G401 (cell line): ENCODE data around the gene MTERF4. TPM values are rescaled to one million over a fixed set of nuclear protein-coding genes. Genes with fewer than 3 reads are reported as not detected.

Source experiments
- DNase-seq: peaks from one replicate; pipeline ENCODE4 v3.0.0-alpha.2; 2015; ENCODE audit warnings: low spot score
- in situ Hi-C: cut with HindIII; loops from 2 replicates; pipeline ENCODE4 v1.10.0; 2016; ENCODE audit warnings: low sequenced_read_pairs, mixed read lengths
- total RNA-seq: library from RNA; depleted of rRNA; stranded (reverse); fragments of >200 nt; shearing (Covaris generic); gene quantifications from 2 replicates; pipeline ENCODE4 v1.2.3, GENCODE V29; 2014

MTERF4 gene
- total RNA-seq, 1 experiment from 2014 or later: 17.5 TPM

DNA sequence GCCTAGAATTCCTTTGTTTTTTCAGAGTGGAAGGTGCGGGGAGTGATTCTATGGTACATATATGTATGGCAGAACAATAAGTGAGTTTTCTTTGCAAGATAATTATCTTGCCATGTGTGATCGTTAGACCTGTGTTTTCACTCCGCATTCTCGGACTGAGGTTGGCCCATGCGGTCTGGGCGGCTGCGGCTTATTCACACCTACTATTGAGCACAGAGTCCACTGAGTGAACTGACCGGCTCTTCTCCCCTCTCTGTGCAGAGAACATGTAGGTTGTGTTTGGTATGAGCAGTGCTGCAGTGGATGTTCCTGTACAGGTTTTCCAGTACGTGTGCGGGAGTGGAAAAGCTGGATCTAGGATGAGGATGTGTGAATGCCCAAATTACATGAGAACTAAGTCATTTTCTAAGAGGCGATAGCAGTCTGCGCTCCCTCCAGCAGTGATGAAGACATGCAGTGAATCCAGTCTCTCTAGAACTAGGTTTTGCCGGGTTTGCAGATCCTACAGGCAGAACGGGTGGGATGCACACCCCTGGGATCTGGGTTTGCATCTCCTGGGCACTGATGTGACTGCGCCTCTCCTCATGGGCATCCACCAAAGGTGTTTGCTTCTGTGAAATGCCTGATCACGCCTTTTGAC, 27.1 kb downstream of the MTERF4 start:
- in situ Hi-C loops: no loop called here

DNA sequence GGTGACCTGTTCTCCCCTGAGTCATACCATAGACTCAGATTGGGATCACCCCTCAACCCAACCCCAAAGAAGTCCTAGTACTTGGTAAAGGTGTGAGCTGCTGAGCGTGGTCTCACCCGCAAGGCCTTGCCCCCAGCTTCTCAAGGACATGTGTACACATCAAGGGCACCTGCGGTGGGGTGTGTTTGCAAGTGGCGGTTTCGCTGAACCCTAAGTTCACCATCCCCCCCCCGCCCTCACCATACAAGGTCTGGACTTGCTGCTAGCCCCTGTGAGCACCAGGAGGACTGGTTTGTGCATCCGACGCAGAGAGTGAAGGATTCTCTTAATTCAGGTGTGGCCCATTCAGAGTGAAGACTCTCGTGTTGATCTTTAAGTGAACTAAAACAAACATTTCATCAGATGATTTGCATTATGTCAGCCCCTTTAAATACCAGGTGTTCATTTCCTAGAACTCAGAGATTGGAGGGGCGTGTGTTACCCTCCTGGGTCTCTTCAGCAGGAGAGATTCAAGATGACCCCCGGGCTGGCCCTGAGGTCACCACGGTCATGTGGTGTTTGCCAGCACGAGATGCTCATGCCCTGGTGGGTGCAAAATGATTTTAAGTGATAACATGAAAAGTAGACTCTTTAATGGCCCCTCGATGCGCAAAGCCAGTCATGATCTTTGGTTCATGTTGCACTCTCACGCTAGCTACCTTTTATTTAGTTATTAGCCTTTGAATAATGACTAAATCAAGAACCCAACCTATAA, 27.8 kb downstream of the MTERF4 start:
- DNase-seq: no peak
- in situ Hi-C loops: no loop called here

More for the DNA sequence above, 27.1 kb downstream of the MTERF4 start:
- DNase-seq: no peak

- in situ Hi-C loops: no loop called here
- DNase-seq: no peak
Measured at GRCh38 chr2:241073166-241074064, 28.7 kb downstream of the MTERF4 start.

GRCh38 chr2:241072553-241073165, 29.4 kb downstream of the MTERF4 start:
- DNase-seq: no peak
- in situ Hi-C loops: no loop called here

- in situ Hi-C loops: no loop called here
- no peak for DNase-seq
Measured at GRCh38 chr2:241072151-241072550, 29.9 kb downstream of the MTERF4 start.

GRCh38 chr2:241071677-241072111, 30.4 kb downstream of the MTERF4 start:
- no peak for DNase-seq
- in situ Hi-C loops: no loop called here

DNA sequence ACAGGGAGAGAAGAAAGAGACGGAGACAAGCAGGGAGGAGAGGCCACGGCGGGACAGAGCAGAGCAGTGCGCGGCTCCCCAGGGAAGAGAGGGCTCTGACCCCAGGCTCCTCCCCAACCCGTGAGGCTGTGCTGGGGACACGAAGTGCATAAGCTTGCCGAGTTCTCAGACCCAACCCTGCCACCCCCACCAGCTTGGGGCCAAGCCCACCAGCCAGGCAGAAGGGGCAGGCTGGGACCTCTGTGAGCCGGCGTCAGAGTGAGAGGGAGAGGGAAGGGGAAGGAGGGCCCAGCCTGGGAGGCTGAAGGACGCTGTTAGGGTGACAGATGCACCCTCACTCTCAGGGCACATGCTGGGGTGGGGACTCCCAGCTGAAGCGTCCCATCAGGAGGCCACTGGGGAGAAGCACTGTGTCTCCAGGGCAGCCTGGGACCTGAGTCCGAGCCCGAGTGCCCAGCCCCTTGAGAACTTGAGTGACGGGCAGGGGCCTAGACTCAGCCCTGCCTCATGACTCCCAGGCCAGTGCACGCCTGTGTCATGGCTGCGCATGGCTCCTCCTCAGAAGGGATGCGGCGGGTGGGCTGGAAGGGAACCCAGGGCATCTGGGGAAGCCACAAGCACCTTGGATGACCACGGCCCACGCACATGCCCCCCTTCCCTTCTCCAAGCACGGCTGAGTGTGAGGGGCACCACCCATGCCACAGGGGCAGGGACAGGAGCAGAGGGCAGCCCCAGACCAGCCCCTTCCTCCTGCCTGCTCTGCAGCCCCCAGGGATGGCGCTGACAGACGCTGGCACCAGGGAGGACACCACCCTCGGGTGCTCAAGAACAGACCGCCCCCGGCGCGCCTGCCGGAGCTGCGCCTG, 31.0 kb downstream of the MTERF4 start:
- DNase-seq: no peak
- in situ Hi-C loops: no loop called here

GRCh38 chr2:241070361-241070760, 31.7 kb downstream of the MTERF4 start:
- in situ Hi-C loops: no loop called here
- DNase-seq: no peak

- DNase-seq: peak; percentile 46
- in situ Hi-C loops: no loop called here
Measured at GRCh38 chr2:241069821-241070281, 32.2 kb downstream of the MTERF4 start.

GRCh38 chr2:241068942-241069810, 32.9 kb downstream of the MTERF4 start:
- in situ Hi-C loops: no loop called here
- DNase-seq: no peak

- DNase-seq: no peak
- in situ Hi-C loops: no loop called here
Measured at GRCh38 chr2:241068136-241068941, 33.7 kb downstream of the MTERF4 start.

DNA sequence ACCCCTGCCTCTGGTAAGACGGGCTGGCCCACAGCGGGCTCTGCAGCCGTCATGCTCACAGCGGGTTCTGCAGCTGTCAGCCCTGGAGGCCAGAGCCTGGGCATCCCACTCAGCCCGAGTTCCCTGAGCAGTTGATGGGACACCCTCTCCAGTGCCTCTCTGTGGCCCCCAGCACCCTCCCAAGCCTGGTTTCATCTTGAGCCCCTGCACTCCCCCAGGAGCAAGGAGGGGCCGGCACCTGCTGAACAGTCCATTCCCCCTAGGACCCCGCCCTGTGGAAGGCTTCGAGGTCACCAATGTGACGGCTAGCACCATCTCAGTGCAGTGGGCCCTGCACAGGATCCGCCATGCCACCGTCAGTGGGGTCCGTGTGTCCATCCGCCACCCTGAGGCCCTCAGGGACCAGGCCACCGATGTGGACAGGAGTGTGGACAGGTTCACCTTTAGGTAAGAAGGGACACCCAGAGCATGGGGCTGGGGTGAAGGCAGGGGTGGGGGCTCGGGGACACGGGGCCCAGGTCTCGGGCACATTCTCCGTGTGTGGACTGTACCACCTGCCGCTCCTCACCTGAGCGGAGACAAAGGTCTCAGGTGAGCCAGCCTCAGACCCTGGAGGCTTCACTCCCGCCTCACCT, 34.5 kb downstream of the MTERF4 start:
- DNase-seq: no peak
- in situ Hi-C loops: no loop called here

GRCh38 chr2:241066893-241067341, 35.2 kb downstream of the MTERF4 start:
- in situ Hi-C loops: no loop called here
- DNase-seq: no peak

- no peak for DNase-seq
- in situ Hi-C loops: no loop called here
Measured at GRCh38 chr2:241066171-241066892, 35.8 kb downstream of the MTERF4 start.

GRCh38 chr2:241065355-241065803, 36.7 kb downstream of the MTERF4 start:
- no peak for DNase-seq
- in situ Hi-C loops: no loop called here
